OCI-LY3 (cell line): Measurements from ENCODE around the gene C11orf65.

ENCODE experiments used
- EZH2phosphoT487 ChIP-seq: fragments of 200-600 bp; shearing (Covaris generic); IDR thresholded peaks from 2 replicates; pipeline ENCODE4 v1.6.1; 2018; ENCODE audit warnings: antibody characterized with exemption, mixed run types, low read depth
- TF ChIP-seq, protein P1 (sequence below): fragments of 200-600, 300-600 bp; sonication (generic); IDR thresholded peaks from 2 replicates; pipeline ENCODE4 v1.5.1; 2014; ENCODE audit warnings: antibody characterized with exemption, low read length, low read depth

DNA sequence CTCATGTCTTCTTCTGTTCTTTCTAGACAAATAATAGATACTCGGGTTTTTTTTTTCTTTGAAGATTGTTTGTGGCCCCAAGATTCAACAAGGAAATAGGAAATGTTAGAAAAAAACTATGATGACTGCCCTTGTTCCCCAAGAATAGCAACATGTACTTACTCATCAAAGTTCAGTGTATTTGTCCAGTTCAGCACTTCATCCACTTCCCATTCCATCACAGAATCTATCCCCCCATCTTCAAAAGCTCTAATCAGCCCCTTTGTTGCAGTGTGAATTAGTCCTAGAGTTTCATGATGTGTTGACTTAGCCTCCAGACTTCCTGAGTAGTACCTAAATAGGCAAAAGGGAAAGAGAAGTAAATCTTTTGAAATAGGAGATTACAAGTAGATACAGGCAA, 74.3 kb downstream of the C11orf65 start:
- TF ChIP-seq, protein P1, sequence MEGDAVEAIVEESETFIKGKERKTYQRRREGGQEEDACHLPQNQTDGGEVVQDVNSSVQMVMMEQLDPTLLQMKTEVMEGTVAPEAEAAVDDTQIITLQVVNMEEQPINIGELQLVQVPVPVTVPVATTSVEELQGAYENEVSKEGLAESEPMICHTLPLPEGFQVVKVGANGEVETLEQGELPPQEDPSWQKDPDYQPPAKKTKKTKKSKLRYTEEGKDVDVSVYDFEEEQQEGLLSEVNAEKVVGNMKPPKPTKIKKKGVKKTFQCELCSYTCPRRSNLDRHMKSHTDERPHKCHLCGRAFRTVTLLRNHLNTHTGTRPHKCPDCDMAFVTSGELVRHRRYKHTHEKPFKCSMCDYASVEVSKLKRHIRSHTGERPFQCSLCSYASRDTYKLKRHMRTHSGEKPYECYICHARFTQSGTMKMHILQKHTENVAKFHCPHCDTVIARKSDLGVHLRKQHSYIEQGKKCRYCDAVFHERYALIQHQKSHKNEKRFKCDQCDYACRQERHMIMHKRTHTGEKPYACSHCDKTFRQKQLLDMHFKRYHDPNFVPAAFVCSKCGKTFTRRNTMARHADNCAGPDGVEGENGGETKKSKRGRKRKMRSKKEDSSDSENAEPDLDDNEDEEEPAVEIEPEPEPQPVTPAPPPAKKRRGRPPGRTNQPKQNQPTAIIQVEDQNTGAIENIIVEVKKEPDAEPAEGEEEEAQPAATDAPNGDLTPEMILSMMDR, result no peak
- no peak for TF ChIP-seq EZH2phosphoT487
